Caco-2 (cell line): Measurements from ENCODE around the gene BRD7. TPM values are rescaled to one million over a fixed set of nuclear protein-coding genes. Genes with fewer than 3 reads are reported as not detected.

Experiments used
- BruUV-seq: library from RNA; stranded (reverse); fragments of 400-500 nt; replicated peaks from 2 replicates; lab custom pipeline; 2021; lab: Mats Ljungman, UMichigan
- CTCF ChIA-PET: fragments of 300-600 bp; sonication (Branson Sonifier 250); formaldehyde crosslinking; loops from one replicate; lab custom pipeline; 2022; ENCODE audit warnings: antibody characterized with exemption; lab: Charles Lee
- POLR2A ChIA-PET: fragments of 300-600 bp; sonication (Branson Sonifier 250); formaldehyde crosslinking; loops from one replicate; lab custom pipeline; 2022; ENCODE audit warnings: antibody characterized with exemption; lab: Charles Lee
- DNase-seq, 2 experiments: peaks; one replicate each; pipeline versions ENCODE4 v3.0.0 to v3.0.0-alpha.2; 2020 to 2022
- H3K27me3 ChIP-seq: replicated peaks from 2 replicates; pipeline ENCODE4 v1.6.0; 2011; ENCODE audit warnings: low read length; ENCODE audit not compliant: control insufficient read depth, insufficient read depth
- H3K36me3 ChIP-seq: 2 replicates; pipeline ENCODE4 v1.5.1; 2011; ENCODE audit warnings: low read length; ENCODE audit not compliant: control insufficient read depth, insufficient read depth
- H3K4me1 ChIP-seq: fragments of 250-450 bp; sonication (Bioruptor Pico); 2 replicates; pipeline ENCODE4 v1.5.1; 2020; ENCODE audit warnings: mild to moderate bottlenecking
- H3K4me3 ChIP-seq: 2 replicates; pipeline ENCODE4 v1.5.1; 2011; ENCODE audit warnings: low read depth, mild to moderate bottlenecking, control low read depth, low read length
- H3K9me3 ChIP-seq: fragments of 250-450 bp; sonication (Bioruptor Pico); 2 replicates; pipeline ENCODE4 v1.5.1; 2020; ENCODE audit warnings: mild to moderate bottlenecking, moderate library complexity
- H3K27ac Mint-ChIP-seq: one replicate; pipeline ENCODE4 v1.8.0; 2022; ENCODE audit warnings: mixed read lengths; ENCODE audit not compliant: unreplicated experiment
- H3K27me3 Mint-ChIP-seq: one replicate; pipeline ENCODE4 v1.8.0; 2022; ENCODE audit warnings: mixed read lengths; ENCODE audit not compliant: insufficient read depth, unreplicated experiment
- H3K36me3 Mint-ChIP-seq: one replicate; pipeline ENCODE4 v1.8.0; 2022; ENCODE audit warnings: mild to moderate bottlenecking, mixed read lengths; ENCODE audit not compliant: insufficient read depth, unreplicated experiment
- H3K4me1 Mint-ChIP-seq: one replicate; pipeline ENCODE4 v1.8.0; 2022; ENCODE audit warnings: low read depth, mixed read lengths; ENCODE audit not compliant: unreplicated experiment
- H3K4me3 Mint-ChIP-seq: one replicate; pipeline ENCODE4 v1.8.0; 2022; ENCODE audit warnings: mild to moderate bottlenecking, moderate library complexity, mixed read lengths; ENCODE audit not compliant: unreplicated experiment
- H3K9me3 Mint-ChIP-seq: one replicate; pipeline ENCODE4 v1.8.0; 2022; ENCODE audit warnings: mixed read lengths; ENCODE audit not compliant: unreplicated experiment
- CTCF ChIP-seq, 2 experiments: fragments of 200-600 bp in 1 of 2; IDR thresholded peaks; 1 replicate in 1 of 2; 2 replicates in 1 of 2; pipeline versions ENCODE4 v1.5.1 to v1.8.0; 2011 to 2022; ENCODE audit warnings: antibody characterized with exemption in 1 of 2, control low read depth in 1 of 2, inconsistent platforms in 1 of 2, low read depth in 1 of 2, low read length in 1 of 2, mild to moderate bottlenecking in 1 of 2, moderate library complexity in 1 of 2; ENCODE audit not compliant: insufficient read depth in 1 of 2, severe bottlenecking in 1 of 2, unreplicated experiment in 1 of 2
- intact Hi-C: fragments of 100-400 bp; cut with micrococcal nuclease; formaldehyde crosslinking; loops from one replicate; pipeline ENCODE4 v1.10.0; 2022; ENCODE audit not compliant: unreplicated experiment
- total RNA-seq: library from RNA; stranded (reverse); gene quantifications from 2 replicates; pipeline ENCODE4 v1.2.3, GENCODE V29; 2022

BRD7 gene
- total RNA-seq, 1 experiment from 2014 or later = 170 TPM

- H3K36me3 ChIP-seq = peaks cover 2% of the 10 kb centered on the region; the same call in 1 of the 2 replicates
- peaks cover 23% of the 10 kb centered on the region for H3K36me3 Mint-ChIP-seq
- H3K4me3 Mint-ChIP-seq = no peak overlapping the region
- POLR2A ChIA-PET = interaction anchor here (0.5 kb wide), 1 partner anchor 68 kb away, joined by 6 read pairs; no protein-coding TSS in a partner anchor
- H3K9me3 Mint-ChIP-seq = no peaks in the 10 kb centered on the region
- H3K27me3 ChIP-seq = no peaks in the 10 kb centered on the region
- no peaks in the 10 kb centered on the region for H3K27me3 Mint-ChIP-seq
- CTCF ChIA-PET = no interaction called here
- H3K4me1 ChIP-seq = peaks cover 12% of the 10 kb centered on the region; the same call in 1 of the 2 replicates
- TF ChIP-seq CTCF (IDR thresholded peaks at IDR 0.05; ENCODE audit: insufficient read depth in 1 of 2, low read depth in 1 of 2, low read length in 1 of 2, severe bottlenecking in 1 of 2, unreplicated experiment in 1 of 2) = no peak
- peak in 1 of 2 experiments; percentile 31 for DNase-seq
- no TSS peak for BruUV-seq
- no peak overlapping the region for H3K27ac Mint-ChIP-seq
- intact Hi-C loops = no loop called here
- peaks cover 16% of the 10 kb centered on the region for H3K4me1 Mint-ChIP-seq
- H3K4me3 ChIP-seq = no peak overlapping the region
- no peaks in the 10 kb centered on the region for H3K9me3 ChIP-seq
Observed at GRCh38 chr16:50299508-50300105, 69.2 kb downstream of the BRD7 start.

GRCh38 chr16:50298591-50299507, 69.9 kb downstream of the BRD7 start:
- H3K36me3 ChIP-seq = peaks cover 2% of the 10 kb centered on the region; the same call in 1 of the 2 replicates
- no TSS peak for BruUV-seq
- TF ChIP-seq CTCF (IDR thresholded peaks at IDR 0.05; ENCODE audit: insufficient read depth in 1 of 2, low read depth in 1 of 2, low read length in 1 of 2, severe bottlenecking in 1 of 2, unreplicated experiment in 1 of 2) = no peak
- H3K4me1 ChIP-seq = peaks cover 12% of the 10 kb centered on the region; the same call in 1 of the 2 replicates
- Mint-ChIP-seq H3K4me1 (peaks cover 16% of the 10 kb centered on the region), H3K4me3 (no peak overlapping the region), H3K27ac (no peak overlapping the region), H3K9me3 (no peaks in the 10 kb centered on the region), H3K27me3 (no peaks in the 10 kb centered on the region), H3K36me3 (peaks cover 23% of the 10 kb centered on the region)
- H3K27me3 ChIP-seq = no peaks in the 10 kb centered on the region
- no peaks in the 10 kb centered on the region for H3K9me3 ChIP-seq
- intact Hi-C loops = no loop called here
- POLR2A ChIA-PET = interaction anchor here (0.5 kb wide), 1 partner anchor 69 kb away, joined by 6 read pairs; no protein-coding TSS in a partner anchor
- CTCF ChIA-PET = no interaction called here
- H3K4me3 ChIP-seq = no peak overlapping the region
- peak in 1 of 2 experiments; percentile 31 for DNase-seq

GRCh38 chr16:50298075-50298460, 70.7 kb downstream of the BRD7 start:
- H3K27me3 ChIP-seq = no peaks in the 10 kb centered on the region
- no peak overlapping the region for H3K4me3 ChIP-seq
- POLR2A ChIA-PET = no interaction called here

More at GRCh38 chr16:50298075-50298460, 70.7 kb downstream of the BRD7 start:
- intact Hi-C loops = no loop called here
- CTCF ChIA-PET = no interaction called here
- peak in 1 of 2 experiments; percentile 38 for DNase-seq
- Mint-ChIP-seq H3K36me3 (peaks cover 23% of the 10 kb centered on the region), H3K27ac (peak overlapping the region; percentile 23), H3K4me3 (no peak overlapping the region), H3K9me3 (no peaks in the 10 kb centered on the region), H3K27me3 (no peaks in the 10 kb centered on the region), H3K4me1 (peaks cover 16% of the 10 kb centered on the region)
- no TSS peak for BruUV-seq
- H3K36me3 ChIP-seq = peaks cover 2% of the 10 kb centered on the region; the same call in 1 of the 2 replicates
- H3K4me1 ChIP-seq = peaks cover 12% of the 10 kb centered on the region; the same call in 1 of the 2 replicates
- no peaks in the 10 kb centered on the region for H3K9me3 ChIP-seq
- no peak for TF ChIP-seq CTCF (IDR thresholded peaks at IDR 0.05; ENCODE audit: insufficient read depth in 1 of 2, low read depth in 1 of 2, low read length in 1 of 2, severe bottlenecking in 1 of 2, unreplicated experiment in 1 of 2)
